ENCODE results near the gene SERPINB6. TPM values are rescaled to one million over a fixed set of nuclear protein-coding genes. Genes with fewer than 3 reads are reported as not detected.
"Not testable (repeated sequence)": the region's sequence is repeated elsewhere in the genome, so short reads cannot be mapped to it uniquely, and the experiment has no call there.

SERPINB6 gene
- total RNA-seq, 2 donors from 2014 or later, result 64.9 to 114 TPM

DNA sequence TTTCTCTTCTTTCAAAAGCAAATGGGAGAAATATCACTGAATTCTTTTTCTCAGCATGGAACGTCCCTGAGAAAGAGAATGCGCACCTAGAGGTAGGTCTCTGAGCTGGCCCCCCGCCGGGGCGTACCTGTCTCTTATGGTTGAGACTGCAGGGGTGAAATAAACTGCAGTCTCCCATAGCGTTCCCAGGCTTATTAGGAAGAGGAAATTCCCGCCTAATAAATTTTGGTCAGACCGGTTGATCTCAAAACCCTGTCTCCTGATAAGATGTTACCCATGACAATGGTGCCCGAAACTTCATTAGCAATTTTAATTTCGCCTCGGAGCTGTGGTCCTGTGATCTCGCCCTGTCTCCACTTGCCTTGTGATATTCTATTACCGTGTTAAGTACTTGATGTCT, 43.4 kb downstream of the SERPINB6 start:
- H3K4me1 Mint-ChIP-seq (ENCODE audit: low read depth), result peaks cover 13% of the 10 kb centered on the region
- not testable (repeated sequence) for H3K36me3 Mint-ChIP-seq (ENCODE audit: insufficient read depth in 2 of 2); H3K9me3 Mint-ChIP-seq; H3K4me3 Mint-ChIP-seq; H3K27ac Mint-ChIP-seq; H3K27me3 Mint-ChIP-seq (ENCODE audit: low read depth); ATAC-seq (replicated peaks in 1 of 2); DNase-seq

DNA sequence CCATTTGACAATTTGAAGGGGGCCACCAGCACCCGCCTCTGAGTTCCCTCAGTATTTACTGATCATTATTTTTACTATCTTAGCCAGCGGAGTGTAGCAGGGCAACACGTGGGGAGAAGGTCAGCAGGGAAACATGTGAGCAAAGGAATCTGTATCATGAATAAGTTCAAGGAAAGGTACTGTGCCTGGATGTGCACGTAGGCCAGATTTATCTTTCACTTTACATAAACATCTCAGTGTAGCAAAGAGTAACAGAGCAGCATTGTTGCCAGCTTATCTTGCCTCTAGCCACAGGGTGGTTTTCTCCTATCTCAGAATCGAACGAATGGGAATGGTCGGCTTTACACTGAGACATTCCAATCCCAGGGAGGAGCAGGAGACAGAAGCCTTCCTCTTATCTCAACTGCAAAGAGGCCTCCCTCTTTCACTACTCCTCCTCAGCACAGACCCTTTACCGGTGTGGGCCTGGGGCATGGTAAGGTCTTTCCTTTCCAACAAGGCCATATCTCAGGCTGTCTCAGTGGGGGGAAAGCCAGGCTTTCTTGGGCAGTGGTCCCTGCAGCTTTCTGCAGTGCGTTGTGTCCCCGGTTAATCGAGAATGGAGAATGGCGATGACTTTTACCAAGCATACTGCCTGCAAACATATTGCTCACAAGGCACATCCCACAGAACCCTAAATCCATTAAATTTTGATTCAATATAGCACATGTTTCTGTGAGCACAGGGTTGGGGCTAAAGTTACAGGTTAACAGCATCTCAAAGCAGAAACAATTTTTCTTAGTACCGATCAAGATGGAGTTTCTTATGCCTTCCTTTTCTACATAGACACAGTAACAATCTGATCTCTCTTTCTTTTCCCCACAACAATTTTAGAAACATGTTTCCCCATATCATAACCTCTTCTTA, 45.3 kb downstream of the SERPINB6 start:
- H3K4me1 Mint-ChIP-seq (ENCODE audit: low read depth); H3K27me3 Mint-ChIP-seq (ENCODE audit: low read depth); DNase-seq; H3K4me3 Mint-ChIP-seq; ATAC-seq (replicated peaks in 1 of 2); H3K36me3 Mint-ChIP-seq (ENCODE audit: insufficient read depth in 2 of 2); H3K9me3 Mint-ChIP-seq; H3K27ac Mint-ChIP-seq: not testable (repeated sequence)

DNA sequence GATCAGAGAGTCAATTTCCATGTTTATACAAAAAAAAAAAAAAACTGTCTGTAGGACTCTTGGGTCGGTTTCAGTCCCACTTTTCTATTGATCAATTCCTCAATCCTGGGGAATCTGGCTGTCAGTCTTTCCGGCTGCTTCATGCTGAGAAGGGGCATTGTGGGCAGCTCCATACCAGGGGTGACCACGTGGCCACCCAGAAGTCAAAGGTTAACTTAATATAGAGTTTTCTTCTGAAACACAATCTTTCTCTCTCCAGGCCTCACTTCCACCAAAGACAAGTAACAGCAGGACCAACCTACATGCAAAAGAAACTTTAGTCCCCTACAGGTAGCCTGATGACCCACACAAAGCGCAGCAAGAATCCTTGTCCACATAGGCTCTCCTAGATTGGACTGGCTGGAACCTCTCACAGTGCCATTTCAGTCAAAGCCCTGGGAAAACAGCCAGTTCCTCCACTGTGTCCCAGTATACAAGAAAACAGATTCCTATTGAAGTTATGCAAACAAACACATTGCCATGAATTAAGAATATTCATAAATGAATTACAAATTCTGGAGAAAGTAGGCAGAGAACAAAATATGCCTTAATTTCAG, 49.7 kb downstream of the SERPINB6 start:
- Mint-ChIP-seq H3K27ac (no peak overlapping the region), H3K4me1 (ENCODE audit: low read depth) (peaks cover 21% of the 10 kb centered on the region), H3K27me3 (ENCODE audit: low read depth) (no peaks in the 10 kb centered on the region), H3K36me3 (ENCODE audit: insufficient read depth in 2 of 2) (no peaks in the 10 kb centered on the region), H3K9me3 (peaks cover 0 to 3% of the 10 kb centered on the region in 2 donors), H3K4me3 (no peak overlapping the region)
- ATAC-seq (replicated peaks in 1 of 2) (no peak), DNase-seq (no peak)

DNA sequence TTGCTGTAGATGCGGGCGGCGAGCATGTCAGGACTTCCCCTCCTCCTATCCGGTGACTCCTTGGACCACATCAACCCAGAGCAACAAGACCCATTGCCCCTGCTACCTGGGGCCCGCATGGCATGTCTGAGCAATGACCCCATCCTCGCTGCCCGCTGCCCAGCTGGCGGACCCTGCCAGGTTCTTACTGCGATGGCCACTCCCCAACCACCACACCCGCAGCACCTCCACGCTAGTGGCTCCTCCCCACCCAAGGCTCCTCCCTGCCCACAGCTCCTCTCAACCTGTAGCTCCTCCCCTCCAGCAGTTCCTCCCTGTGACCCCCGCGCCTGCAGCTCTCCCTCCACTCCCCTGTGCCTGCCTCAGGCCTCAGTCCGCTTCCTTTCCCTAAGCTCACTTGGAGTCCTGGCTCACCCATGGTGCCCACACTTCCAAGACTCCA, 50.7 kb downstream of the SERPINB6 start:
- DNase-seq (no peak), ATAC-seq (replicated peaks in 1 of 2) (no peak)
- no peak overlapping the region for H3K4me3 Mint-ChIP-seq
- H3K27me3 Mint-ChIP-seq (ENCODE audit: low read depth), result no peaks in the 10 kb centered on the region
- H3K36me3 Mint-ChIP-seq (ENCODE audit: insufficient read depth in 2 of 2), result no peaks in the 10 kb centered on the region
- peaks cover 0 to 3% of the 10 kb centered on the region in 2 donors for H3K9me3 Mint-ChIP-seq
- H3K27ac Mint-ChIP-seq, result no peak overlapping the region
- peaks cover 21% of the 10 kb centered on the region for H3K4me1 Mint-ChIP-seq (ENCODE audit: low read depth)

DNA sequence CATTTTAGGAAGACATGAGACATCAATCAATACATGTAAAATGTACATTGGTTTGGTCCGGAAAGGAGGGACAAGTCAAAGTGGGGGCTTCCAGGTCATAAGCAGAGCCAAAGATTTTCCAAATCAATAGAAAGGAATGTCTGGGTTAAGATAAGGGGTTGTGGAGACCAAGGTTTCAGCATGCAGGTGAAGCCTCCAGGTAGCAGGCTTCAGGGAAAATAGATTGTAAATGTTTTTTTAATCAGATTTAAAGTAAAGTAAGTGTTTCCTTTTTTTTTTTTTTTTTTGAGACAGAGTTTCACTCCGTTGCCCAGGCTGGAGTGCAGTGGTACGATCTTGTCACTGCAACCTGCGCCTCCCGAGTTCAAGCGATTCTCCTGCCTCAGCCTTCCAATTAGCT, 51.5 kb downstream of the SERPINB6 start:
- no peak for DNase-seq
- peaks cover 21% of the 10 kb centered on the region for H3K4me1 Mint-ChIP-seq (ENCODE audit: low read depth)
- ATAC-seq (replicated peaks in 1 of 2), result no peak
- no peak overlapping the region for H3K4me3 Mint-ChIP-seq
- H3K27ac Mint-ChIP-seq, result no peak overlapping the region
- peaks cover 0 to 3% of the 10 kb centered on the region in 2 donors for H3K9me3 Mint-ChIP-seq
- no peaks in the 10 kb centered on the region for H3K27me3 Mint-ChIP-seq (ENCODE audit: low read depth)
- H3K36me3 Mint-ChIP-seq (ENCODE audit: insufficient read depth in 2 of 2), result no peaks in the 10 kb centered on the region

DNA sequence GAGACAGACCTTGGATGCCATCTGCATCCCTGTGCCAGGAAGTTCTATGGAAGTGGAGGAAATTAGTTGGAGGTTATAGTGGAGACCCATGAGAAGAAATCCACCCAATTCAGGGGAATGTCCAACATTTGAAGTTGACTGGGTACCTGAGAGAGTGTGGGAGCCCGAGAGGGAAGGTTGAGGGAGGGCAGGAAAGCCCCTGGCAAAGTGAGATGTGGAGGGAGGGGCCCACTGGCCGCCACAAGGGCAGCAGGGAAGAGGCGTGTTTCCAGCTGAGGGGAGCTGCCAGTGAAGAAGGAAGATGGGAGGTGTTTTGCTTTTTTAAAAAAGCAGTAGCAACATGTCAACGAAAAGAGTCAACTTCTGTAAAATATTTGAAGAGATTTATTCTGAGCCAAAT, 52.0 kb downstream of the SERPINB6 start:
- Mint-ChIP-seq H3K9me3 (peaks cover 0 to 3% of the 10 kb centered on the region in 2 donors), H3K4me3 (peak overlapping the region; percentile 52 to 69), H3K4me1 (ENCODE audit: low read depth) (peaks cover 21% of the 10 kb centered on the region), H3K36me3 (ENCODE audit: insufficient read depth in 2 of 2) (no peaks in the 10 kb centered on the region), H3K27me3 (ENCODE audit: low read depth) (no peaks in the 10 kb centered on the region), H3K27ac (peak overlapping the region; percentile 50)
- ATAC-seq (replicated peaks in 1 of 2), result peak in 1 of 2 donors; percentile 11
- DNase-seq, result no peak

DNA sequence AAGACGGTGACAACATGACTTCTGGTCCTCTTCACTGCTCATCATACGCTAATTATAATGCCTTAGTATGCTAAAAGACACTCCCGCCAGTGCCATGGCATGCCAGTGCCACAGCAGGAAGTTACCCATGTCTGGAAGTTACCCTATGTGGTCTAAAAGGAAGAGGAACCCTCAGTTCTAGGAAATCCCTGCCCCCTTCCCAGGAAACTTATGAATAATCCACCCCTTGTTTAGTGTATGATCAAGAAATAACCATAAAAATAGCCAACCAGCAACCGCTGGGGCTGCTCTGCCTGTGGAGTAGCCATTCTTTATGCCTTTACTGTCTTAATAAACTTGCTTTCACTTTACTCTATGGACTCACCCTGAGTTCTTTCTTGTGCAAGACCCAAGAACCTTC, 52.4 kb downstream of the SERPINB6 start:
- H3K4me3 Mint-ChIP-seq, result peak overlapping the region; percentile 52 to 69
- peak overlapping the region; percentile 50 for H3K27ac Mint-ChIP-seq
- peak; percentile 32 to 75 for ATAC-seq (replicated peaks in 1 of 2)

DNA sequence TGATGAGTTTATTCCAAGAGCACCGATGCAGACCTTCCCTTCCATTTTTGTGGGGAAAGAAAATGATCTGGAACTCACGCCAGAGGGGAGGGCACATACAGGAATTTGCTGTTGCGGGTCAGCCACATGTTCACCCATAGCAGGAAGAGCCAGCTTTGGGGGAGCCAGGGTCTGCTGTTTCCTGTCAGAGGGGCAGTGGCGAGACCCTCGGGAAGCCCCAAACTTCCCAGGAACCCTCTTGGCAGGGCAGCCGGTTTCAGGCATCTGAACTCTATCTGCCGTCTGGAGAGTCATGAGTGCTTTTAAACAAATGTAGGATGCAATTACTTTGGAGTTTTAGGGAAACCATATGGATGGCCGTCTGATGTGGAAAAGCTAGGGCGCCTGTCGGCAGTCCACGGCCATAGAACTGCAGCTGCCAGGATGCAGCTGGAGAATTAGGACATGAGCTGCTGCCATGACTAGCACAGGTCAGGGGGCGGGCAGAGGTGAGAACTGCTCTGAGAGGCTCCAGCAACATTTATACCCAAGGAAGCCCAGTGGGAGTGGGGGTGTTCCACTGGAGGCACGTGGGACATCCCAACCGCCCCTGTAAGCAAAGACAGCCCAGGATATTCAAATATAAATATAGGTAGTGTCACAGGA, 53.4 kb downstream of the SERPINB6 start:
- H3K27ac Mint-ChIP-seq, result no peak overlapping the region
- H3K9me3 Mint-ChIP-seq, result peaks cover 0 to 3% of the 10 kb centered on the region in 2 donors
- H3K27me3 Mint-ChIP-seq (ENCODE audit: low read depth), result no peaks in the 10 kb centered on the region
- H3K4me1 Mint-ChIP-seq (ENCODE audit: low read depth), result peaks cover 21% of the 10 kb centered on the region
- DNase-seq, result no peak
- no peak overlapping the region for H3K4me3 Mint-ChIP-seq
- no peaks in the 10 kb centered on the region for H3K36me3 Mint-ChIP-seq (ENCODE audit: insufficient read depth in 2 of 2)
- no peak for ATAC-seq (replicated peaks in 1 of 2)

More for the DNA sequence above, 52.4 kb downstream of the SERPINB6 start:
- DNase-seq, result no peak
- no peaks in the 10 kb centered on the region for H3K36me3 Mint-ChIP-seq (ENCODE audit: insufficient read depth in 2 of 2)
- no peaks in the 10 kb centered on the region for H3K27me3 Mint-ChIP-seq (ENCODE audit: low read depth)
- peaks cover 0 to 3% of the 10 kb centered on the region in 2 donors for H3K9me3 Mint-ChIP-seq
- peaks cover 21% of the 10 kb centered on the region for H3K4me1 Mint-ChIP-seq (ENCODE audit: low read depth)

DNA sequence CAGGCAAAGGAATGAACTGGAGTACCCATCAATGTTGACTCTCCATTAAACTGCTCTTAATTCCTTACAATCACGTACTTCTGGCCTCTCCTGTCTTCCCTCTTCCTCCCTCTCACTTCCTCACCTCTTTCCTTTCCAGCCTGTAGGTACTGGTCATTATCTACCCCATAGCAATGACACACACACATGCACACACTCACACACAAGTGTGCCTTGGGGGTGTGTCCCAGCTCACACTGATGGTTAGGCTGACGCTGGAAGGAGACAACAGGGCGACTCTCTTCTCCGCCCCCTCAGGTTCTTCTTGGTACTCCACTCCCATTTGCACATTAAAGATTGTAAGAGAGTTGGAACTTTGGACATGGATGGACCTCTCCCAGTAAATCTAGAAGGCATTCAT, 54.3 kb downstream of the SERPINB6 start:
- DNase-seq (no peak), ATAC-seq (replicated peaks in 1 of 2) (no peak)
- Mint-ChIP-seq H3K27ac (no peak overlapping the region), H3K36me3 (ENCODE audit: insufficient read depth in 2 of 2) (no peaks in the 10 kb centered on the region), H3K4me3 (no peak overlapping the region), H3K9me3 (peaks cover 0 to 3% of the 10 kb centered on the region in 2 donors), H3K27me3 (ENCODE audit: low read depth) (no peaks in the 10 kb centered on the region), H3K4me1 (ENCODE audit: low read depth) (peaks cover 21% of the 10 kb centered on the region)

DNA sequence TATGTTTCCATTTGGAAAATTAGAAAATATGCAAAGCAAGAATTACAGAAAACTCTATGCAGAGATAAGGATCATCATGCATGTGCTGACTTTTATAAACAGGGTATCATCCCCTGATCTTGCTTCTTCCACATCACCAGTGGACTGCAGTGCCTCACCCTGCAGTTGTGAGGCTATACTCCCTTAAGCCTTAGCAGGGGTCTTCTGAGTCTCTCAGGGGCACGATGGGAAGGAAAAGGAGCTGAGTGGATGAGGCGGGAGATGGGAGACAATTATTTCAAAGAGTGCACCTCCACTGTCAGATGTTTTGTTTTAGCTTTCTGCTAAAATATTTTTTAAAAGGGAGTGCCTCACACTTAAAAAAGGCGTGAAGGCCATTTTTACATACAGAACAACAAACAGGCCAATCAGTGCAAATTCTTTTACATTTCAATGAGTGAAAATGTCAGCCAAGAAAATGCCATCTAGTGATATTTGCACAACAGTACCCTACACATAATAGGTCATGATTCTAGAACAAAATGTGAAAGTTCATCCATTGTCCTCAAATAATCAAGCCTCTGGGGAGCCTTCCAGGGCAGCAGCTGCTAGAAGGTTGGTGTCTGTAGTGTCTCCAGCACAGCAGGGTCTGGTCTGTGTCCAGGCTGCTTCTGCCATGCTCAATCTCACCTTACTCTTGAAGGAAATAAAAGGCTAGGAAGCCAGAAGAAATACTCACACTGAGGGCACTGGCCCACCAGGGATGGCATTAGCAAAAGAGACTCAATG, 55.0 kb downstream of the SERPINB6 start:
- Mint-ChIP-seq H3K27ac (no peak overlapping the region), H3K36me3 (ENCODE audit: insufficient read depth in 2 of 2) (no peaks in the 10 kb centered on the region), H3K4me1 (ENCODE audit: low read depth) (peaks cover 27% of the 10 kb centered on the region), H3K9me3 (peaks cover 0 to 3% of the 10 kb centered on the region in 2 donors), H3K27me3 (ENCODE audit: low read depth) (no peaks in the 10 kb centered on the region), H3K4me3 (no peak overlapping the region)
- no peak for ATAC-seq (replicated peaks in 1 of 2)
- no peak for DNase-seq

DNA sequence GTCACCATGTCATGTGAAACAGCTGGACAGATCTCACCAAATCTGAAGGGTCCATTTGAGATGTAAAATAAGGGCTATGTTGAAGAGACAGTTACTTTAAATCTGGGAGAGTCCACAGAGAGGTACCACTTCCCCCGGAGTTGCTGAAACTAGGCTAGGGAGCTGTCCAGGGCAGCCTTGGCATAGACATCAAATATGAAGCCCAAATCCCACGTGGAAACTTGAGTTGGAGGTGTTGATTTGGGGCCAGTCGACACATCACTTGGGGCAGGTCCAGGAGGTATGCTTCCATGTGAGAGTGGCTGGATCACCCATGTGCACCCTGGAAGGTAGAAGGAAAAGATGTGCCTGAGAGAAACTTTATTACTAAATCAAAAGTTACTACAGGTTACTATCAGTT, 56.2 kb downstream of the SERPINB6 start:
- Mint-ChIP-seq H3K36me3 (ENCODE audit: insufficient read depth in 2 of 2) (no peaks in the 10 kb centered on the region), H3K4me1 (ENCODE audit: low read depth) (peaks cover 38% of the 10 kb centered on the region), H3K27me3 (ENCODE audit: low read depth) (no peaks in the 10 kb centered on the region), H3K9me3 (peaks cover 0 to 3% of the 10 kb centered on the region in 2 donors), H3K27ac (no peak overlapping the region), H3K4me3 (no peak overlapping the region)
- ATAC-seq (replicated peaks in 1 of 2), result no peak
- DNase-seq, result no peak

DNA sequence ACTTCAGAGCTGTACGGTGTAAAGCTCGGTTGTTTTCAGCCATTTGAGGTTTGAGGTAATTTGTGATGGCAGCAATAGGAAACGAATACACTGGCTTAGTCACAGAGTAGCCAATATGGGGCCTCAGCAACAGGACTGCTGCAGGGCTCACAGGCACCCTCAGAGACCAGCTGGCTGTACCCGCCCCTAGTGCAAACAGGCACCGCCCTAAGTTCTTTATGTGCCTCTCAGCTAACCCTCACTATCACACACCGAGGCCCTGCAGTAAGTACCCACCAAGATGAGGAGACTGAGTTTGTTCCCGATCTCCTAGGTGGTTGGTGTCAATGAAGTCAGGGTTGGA, 57.1 kb downstream of the SERPINB6 start:
- Mint-ChIP-seq H3K36me3 (ENCODE audit: insufficient read depth in 2 of 2) (no peaks in the 10 kb centered on the region), H3K9me3 (peaks cover 0 to 2% of the 10 kb centered on the region in 2 donors), H3K4me3 (no peak overlapping the region), H3K27ac (no peak overlapping the region), H3K27me3 (ENCODE audit: low read depth) (no peaks in the 10 kb centered on the region), H3K4me1 (ENCODE audit: low read depth) (peaks cover 42% of the 10 kb centered on the region)
- no peak for DNase-seq
- ATAC-seq (replicated peaks in 1 of 2), result no peak

All from activated T-cell treated with anti-CD3 and anti-CD28 coated beads, Interleukin-2, amount 50 U/mL, for 72 hours (primary cell).